Neutrophil (primary cell): ENCODE data around the gene PDZD7.
A peak's percentile ranks its signal among the peaks of the same experiment; 100 is the strongest.

ENCODE experiments used
- H3K27ac ChIP-seq: fragments of 200-600 bp; sonication (generic); 2 replicates; pipeline ENCODE4 v1.5.1; 2016; ENCODE audit warnings: mild to moderate bottlenecking, moderate library complexity
- H3K27me3 ChIP-seq: fragments of 200-600 bp; sonication (generic); 2 replicates; pipeline ENCODE4 v1.6.0; 2016; ENCODE audit warnings: mild to moderate bottlenecking
- H3K36me3 ChIP-seq: fragments of 200-600 bp; sonication (generic); 2 replicates; pipeline ENCODE4 v1.5.1; 2017
- H3K4me1 ChIP-seq, 2 experiments: fragments of 200-600 bp in 1 of 2; sonication (generic) in 1 of 2; 1 replicate in 1 of 2; 2 replicates in 1 of 2; pipeline versions ENCODE4 v1.5.1 to v1.6.1; 2013 to 2016; ENCODE audit warnings: low read depth in 1 of 2, low read length in 1 of 2, mild to moderate bottlenecking in 1 of 2, moderate library complexity in 1 of 2; ENCODE audit not compliant: control insufficient read depth in 1 of 2, insufficient read depth in 1 of 2
- H3K4me3 ChIP-seq, 2 experiments: fragments of 200-600 bp in 1 of 2; sonication (generic) in 1 of 2; 1 replicate in 1 of 2; 2 replicates in 1 of 2; pipeline ENCODE4 v1.5.1; 2013 to 2016; ENCODE audit warnings: low read depth in 1 of 2, low read length in 1 of 2, mild to moderate bottlenecking in 1 of 2, moderate library complexity in 1 of 2
- H3K9me3 ChIP-seq: fragments of 200-600 bp; sonication (generic); 2 replicates; pipeline ENCODE4 v1.5.1; 2016
- CTCF ChIP-seq: fragments of 200-600 bp; sonication (generic); IDR thresholded peaks from 2 replicates; pipeline ENCODE4 v1.5.1; 2016; ENCODE audit warnings: antibody characterized with exemption

Gene PDZD7

GRCh38 chr10:101019440-101019703 is 11.6 kb downstream of the PDZD7 start:
- Histone ChIP-seq H3K27me3 (peaks cover 54% of the 10 kb centered on the region), H3K27ac (no peak overlapping the region), H3K4me3 (no peak overlapping the region), H3K9me3 (no peaks in the 10 kb centered on the region), H3K4me1 (peaks cover 0 to 14% of the 10 kb centered on the region in 2 experiments), H3K36me3 (no peaks in the 10 kb centered on the region)
- TF ChIP-seq CTCF, result no peak

GRCh38 chr10:101018600-101019439 is 12.1 kb downstream of the PDZD7 start:
- TF ChIP-seq CTCF, result peak; percentile 35
- Histone ChIP-seq H3K36me3 (no peaks in the 10 kb centered on the region), H3K27ac (no peak overlapping the region), H3K27me3 (peaks cover 54% of the 10 kb centered on the region), H3K4me3 (no peak overlapping the region), H3K9me3 (no peaks in the 10 kb centered on the region), H3K4me1 (peaks cover 0 to 14% of the 10 kb centered on the region in 2 experiments)

- no peak overlapping the region for H3K27ac ChIP-seq
- no peaks in the 10 kb centered on the region for H3K36me3 ChIP-seq
- peaks cover 57% of the 10 kb centered on the region for H3K27me3 ChIP-seq
- no peak overlapping the region for H3K4me3 ChIP-seq
- no peak for TF ChIP-seq CTCF
- no peaks in the 10 kb centered on the region for H3K9me3 ChIP-seq
- H3K4me1 ChIP-seq, result peaks cover 0 to 14% of the 10 kb centered on the region in 2 experiments
These were observed 12.8 kb downstream of the PDZD7 start for GRCh38 chr10:101018118-101018599.

- TF ChIP-seq CTCF, result no peak
- H3K4me1 ChIP-seq, result peaks cover 0 to 14% of the 10 kb centered on the region in 2 experiments
- no peaks in the 10 kb centered on the region for H3K9me3 ChIP-seq
- H3K27me3 ChIP-seq, result peaks cover 59% of the 10 kb centered on the region
- H3K4me3 ChIP-seq, result no peak overlapping the region
- no peak overlapping the region for H3K27ac ChIP-seq
- H3K36me3 ChIP-seq, result no peaks in the 10 kb centered on the region
These were observed 14.1 kb downstream of the PDZD7 start for GRCh38 chr10:101016814-101017213.

GRCh38 chr10:101015582-101015973 is 15.4 kb downstream of the PDZD7 start:
- H3K4me1 ChIP-seq, result peaks cover 0 to 14% of the 10 kb centered on the region in 2 experiments
- no peak overlapping the region for H3K27ac ChIP-seq
- H3K9me3 ChIP-seq, result no peaks in the 10 kb centered on the region
- TF ChIP-seq CTCF, result no peak
- peaks cover 57% of the 10 kb centered on the region for H3K27me3 ChIP-seq
- H3K36me3 ChIP-seq, result no peaks in the 10 kb centered on the region
- H3K4me3 ChIP-seq, result no peak overlapping the region
